Vagina (tissue), 2 donors: Measurements from ENCODE around the gene ZNF566. TPM values are rescaled to one million over a fixed set of nuclear protein-coding genes. Genes with fewer than 3 reads are reported as not detected.

Source experiments
- DNase-seq, 2 donors: peaks; one replicate each; pipeline ENCODE4 v3.0.0-alpha.2; 2017; ENCODE audit errors: extremely low spot score in 2 of 2
- H3K27ac ChIP-seq: fragments of 200-600 bp; sonication (generic); one replicate; pipeline ENCODE4 v1.5.1; 2019
- H3K27me3 ChIP-seq: fragments of 200-600 bp; sonication (generic); one replicate; pipeline ENCODE4 v1.5.1; 2019
- H3K36me3 ChIP-seq, 2 donors: fragments of 200-600 bp; sonication (generic); one replicate each; pipeline ENCODE4 v1.5.1; 2017 to 2019
- H3K4me1 ChIP-seq: fragments of 200-600 bp; sonication (generic); one replicate; pipeline ENCODE4 v1.5.1; 2019
- H3K4me3 ChIP-seq, 2 donors: fragments of 200-600 bp; sonication (generic); 1 replicate in 1 of 2; 2 replicates in 1 of 2; pipeline ENCODE4 v1.5.1; 2016 to 2019
- H3K9me3 ChIP-seq: fragments of 200-600 bp; sonication (generic); one replicate; pipeline ENCODE4 v1.5.1; 2019
- POLR2A ChIP-seq, 2 donors: fragments of 450-650 bp; IDR thresholded peaks; one replicate each; pipeline ENCODE4 v1.6.1; 2017; ENCODE audit warnings: antibody characterized with exemption in 2 of 2, mild to moderate bottlenecking in 2 of 2, moderate library complexity in 2 of 2
- POLR2AphosphoS5 ChIP-seq, 2 donors: sonication (generic); formaldehyde crosslinking; IDR thresholded peaks; one replicate each; pipeline ENCODE4 v1.9.0; 2017; ENCODE audit warnings: antibody characterized with exemption in 2 of 2, mild to moderate bottlenecking in 2 of 2, low read depth in 1 of 2; ENCODE audit not compliant: insufficient read depth in 1 of 2
- intact Hi-C: fragments of 100-400 bp; cut with DNase I; formaldehyde crosslinking; loops from one replicate; pipeline ENCODE4 v1.15.1; 2023
- total RNA-seq: library from RNA; depleted of rRNA; stranded (reverse); fragments of >200 nt; gene quantifications from one replicate; pipeline ENCODE4 v1.2.3, GENCODE V29; 2016
- TF ChIP-seq, protein P1 (sequence below), 3 experiments: fragments of 450-650 bp in 2 of 3; fragments of 200-600 bp in 1 of 3; sonication (generic) in 1 of 3; IDR thresholded peaks; one replicate each; pipeline ENCODE4 v1.5.1; 2017 to 2019; ENCODE audit warnings: antibody characterized with exemption in 3 of 3, mild to moderate bottlenecking in 2 of 3, moderate library complexity in 2 of 3

Gene ZNF566
- total RNA-seq, 1 donor from 2014 or later: 11.3 TPM

DNA sequence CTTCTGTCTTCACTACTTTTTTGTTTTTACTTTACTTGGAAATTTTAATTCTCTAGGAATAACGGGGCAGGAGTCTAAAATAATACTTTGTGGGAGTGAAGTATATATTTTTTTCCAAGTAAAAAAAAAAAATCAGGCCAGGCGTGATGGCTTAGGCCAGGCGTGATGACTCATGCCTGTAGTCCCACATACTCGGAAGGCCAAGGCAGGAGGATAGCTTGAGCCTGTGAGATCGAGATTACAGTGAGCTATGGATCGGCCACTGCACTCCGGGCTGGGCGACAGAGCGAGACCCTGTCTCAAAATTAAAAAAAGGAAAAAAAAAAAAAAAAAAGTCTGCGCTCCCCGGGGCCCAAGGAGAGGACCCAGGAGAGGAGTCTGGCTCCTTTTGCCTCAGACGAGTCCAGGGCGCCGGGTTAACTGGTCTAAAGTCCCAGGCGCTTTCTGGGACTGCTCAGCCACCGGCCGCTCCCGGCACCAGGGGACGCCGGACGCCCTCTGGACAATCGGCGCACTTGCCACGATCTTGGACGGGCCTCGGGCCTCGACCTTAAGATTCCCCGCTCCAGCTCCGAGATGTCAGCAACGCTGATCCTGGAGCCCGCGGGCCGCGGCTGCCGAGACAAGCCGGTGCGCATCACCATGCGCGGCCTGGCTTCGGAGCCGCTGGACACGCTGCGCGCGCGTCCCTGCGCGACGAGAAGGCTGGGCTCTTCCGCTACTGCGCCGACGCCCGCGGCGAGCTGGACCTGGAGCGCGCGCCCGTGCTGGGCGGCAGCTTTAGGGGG is 68.2 kb downstream of the ZNF566 start:
- Histone ChIP-seq H3K4me1 (peaks cover 10% of the 10 kb centered on the region), H3K27ac (peak overlapping the region; percentile 49), H3K36me3 (no peaks in the 10 kb centered on the region), H3K27me3 (no peaks in the 10 kb centered on the region), H3K9me3 (no peaks in the 10 kb centered on the region), H3K4me3 (peak overlapping the region; percentile 47 to 52)
- intact Hi-C loops: no loop called here
- DNase-seq: no peak
- TF ChIP-seq POLR2AphosphoS5 (IDR thresholded peaks at IDR 0.05; ENCODE audit: insufficient read depth in 1 of 2, low read depth in 1 of 2): no peak
- TF ChIP-seq POLR2A (IDR thresholded peaks at IDR 0.05): no peak
- TF ChIP-seq, protein P1, sequence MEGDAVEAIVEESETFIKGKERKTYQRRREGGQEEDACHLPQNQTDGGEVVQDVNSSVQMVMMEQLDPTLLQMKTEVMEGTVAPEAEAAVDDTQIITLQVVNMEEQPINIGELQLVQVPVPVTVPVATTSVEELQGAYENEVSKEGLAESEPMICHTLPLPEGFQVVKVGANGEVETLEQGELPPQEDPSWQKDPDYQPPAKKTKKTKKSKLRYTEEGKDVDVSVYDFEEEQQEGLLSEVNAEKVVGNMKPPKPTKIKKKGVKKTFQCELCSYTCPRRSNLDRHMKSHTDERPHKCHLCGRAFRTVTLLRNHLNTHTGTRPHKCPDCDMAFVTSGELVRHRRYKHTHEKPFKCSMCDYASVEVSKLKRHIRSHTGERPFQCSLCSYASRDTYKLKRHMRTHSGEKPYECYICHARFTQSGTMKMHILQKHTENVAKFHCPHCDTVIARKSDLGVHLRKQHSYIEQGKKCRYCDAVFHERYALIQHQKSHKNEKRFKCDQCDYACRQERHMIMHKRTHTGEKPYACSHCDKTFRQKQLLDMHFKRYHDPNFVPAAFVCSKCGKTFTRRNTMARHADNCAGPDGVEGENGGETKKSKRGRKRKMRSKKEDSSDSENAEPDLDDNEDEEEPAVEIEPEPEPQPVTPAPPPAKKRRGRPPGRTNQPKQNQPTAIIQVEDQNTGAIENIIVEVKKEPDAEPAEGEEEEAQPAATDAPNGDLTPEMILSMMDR (IDR thresholded peaks at IDR 0.05): no peak

DNA sequence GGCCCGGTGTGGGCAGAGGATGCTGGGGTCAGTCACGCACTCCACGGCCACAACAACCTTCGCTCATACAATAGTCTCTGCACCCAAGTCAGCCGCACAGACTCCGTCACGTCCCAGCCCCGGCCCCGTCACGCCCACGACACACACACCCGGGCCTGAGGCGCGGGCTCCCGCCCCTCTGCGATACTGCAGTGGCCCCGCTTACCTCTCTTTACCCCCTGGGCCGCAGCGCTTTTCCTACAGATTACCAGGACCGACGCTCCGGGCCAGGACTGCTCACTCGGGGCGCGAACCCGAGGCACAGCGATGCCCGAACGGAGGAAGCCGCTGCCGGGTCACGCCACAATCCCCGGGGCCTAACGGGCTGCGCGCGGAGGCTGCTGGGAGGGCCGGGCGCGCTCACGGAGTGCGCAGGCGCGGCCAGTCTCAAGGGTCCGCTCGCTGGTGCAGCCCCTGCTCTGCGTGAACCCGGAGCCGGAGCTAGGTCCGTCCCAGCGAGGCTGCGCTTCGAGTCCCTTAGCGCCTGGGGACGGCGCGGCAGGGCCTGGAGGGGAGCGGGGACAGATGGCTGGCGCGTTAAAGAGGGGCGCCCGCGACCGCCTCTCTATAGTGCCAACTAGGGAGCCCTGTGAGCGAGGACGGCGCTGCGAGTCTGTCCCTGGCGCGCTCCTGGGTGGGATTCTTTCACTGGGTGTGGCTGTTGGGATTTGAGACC is 70.9 kb downstream of the ZNF566 start, which contains the start of gene ZFP82:
TSS of gene ZFP82 (minus strand) at position 358 of the 715 bp plus-strand sequence. CDS start 8,855 bp downstream, outside the sequence.
- H3K4me3 ChIP-seq: peak within 1 kb of the TSS; percentile 77 to 82
- H3K36me3 ChIP-seq: no peaks in the 10 kb centered on the region
- H3K9me3 ChIP-seq: no peaks in the 10 kb centered on the region
- no peak for DNase-seq
- peaks cover 10% of the 10 kb centered on the region for H3K4me1 ChIP-seq
- TF ChIP-seq POLR2AphosphoS5 (IDR thresholded peaks at IDR 0.05; ENCODE audit: insufficient read depth in 1 of 2, low read depth in 1 of 2) (peak; percentile 75 to 80), POLR2A (IDR thresholded peaks at IDR 0.05) (peak in 1 of 2 donors; percentile 21)
- TF ChIP-seq, protein P1 (IDR thresholded peaks at IDR 0.05): no peak
- peak within 1 kb of the TSS; percentile 90 for H3K27ac ChIP-seq
- H3K27me3 ChIP-seq: no peaks in the 10 kb centered on the region
- intact Hi-C loops: loop anchor here (2.0 kb wide), 1 partner anchor 40 kb away; the partner anchor contains the start of gene ZFP14

DNA sequence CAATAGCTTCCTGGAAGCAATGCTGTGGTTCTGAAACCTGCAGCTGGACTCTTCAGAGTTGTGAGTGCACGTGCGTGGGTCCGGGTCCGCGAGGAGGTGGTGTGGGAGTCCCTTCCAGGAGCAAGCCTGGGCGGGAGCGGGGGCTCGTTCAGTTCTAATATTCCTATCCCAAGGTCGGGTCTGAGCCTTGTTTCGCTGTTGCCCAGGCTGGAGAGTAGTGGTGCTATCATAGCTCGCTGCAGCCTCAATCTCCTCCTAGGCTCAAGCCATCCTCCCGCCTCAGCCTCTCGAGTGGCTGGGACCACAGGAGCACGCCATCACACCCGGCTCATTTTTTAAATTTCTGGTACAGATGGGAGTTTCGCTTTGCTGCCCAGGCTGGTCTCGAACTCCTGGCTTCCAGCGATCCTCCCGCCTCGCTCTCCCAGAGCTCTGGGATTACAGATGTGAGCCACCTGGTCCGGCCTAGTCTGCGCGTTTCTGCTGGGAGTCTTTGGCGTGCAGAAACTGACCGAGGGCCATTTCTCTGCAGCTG is 71.5 kb downstream of the ZNF566 start:
- Histone ChIP-seq H3K4me3 (peak overlapping the region; percentile 77 to 82), H3K27me3 (no peaks in the 10 kb centered on the region), H3K27ac (peak overlapping the region; percentile 90), H3K9me3 (no peaks in the 10 kb centered on the region), H3K4me1 (peaks cover 10% of the 10 kb centered on the region), H3K36me3 (peaks cover 0 to 4% of the 10 kb centered on the region in 2 donors)
- DNase-seq: no peak
- intact Hi-C loops: loop anchor here (2.0 kb wide), 1 partner anchor 39 kb away; the partner anchor contains the start of gene ZFP14
- TF ChIP-seq POLR2A (IDR thresholded peaks at IDR 0.05): no peak
- TF ChIP-seq, protein P1 (IDR thresholded peaks at IDR 0.05): no peak

DNA sequence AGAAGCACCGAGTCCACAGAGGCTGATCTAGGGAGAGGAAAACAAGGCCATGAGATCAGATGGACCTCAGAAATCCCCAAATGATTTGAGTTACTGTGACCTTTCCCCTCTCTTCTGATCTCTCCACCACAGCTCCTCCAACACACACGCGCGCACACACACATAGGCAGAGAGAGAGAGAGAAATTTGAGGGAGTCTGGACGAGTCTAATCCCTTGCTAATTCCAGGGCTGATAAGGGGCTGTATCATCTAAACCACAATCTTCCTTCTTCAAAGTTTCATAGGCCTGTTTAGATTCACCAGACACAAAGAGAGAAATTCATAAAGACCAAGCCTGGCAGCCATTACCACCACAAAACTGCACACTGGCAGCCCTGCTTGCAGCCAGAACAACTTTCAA is 79.5 kb downstream of the ZNF566 start:
- no peak overlapping the region for H3K4me3 ChIP-seq
- intact Hi-C loops: no loop called here
- H3K27me3 ChIP-seq: no peaks in the 10 kb centered on the region
- no peak overlapping the region for H3K27ac ChIP-seq
- H3K9me3 ChIP-seq: no peaks in the 10 kb centered on the region
- no peak for DNase-seq
- H3K4me1 ChIP-seq: no peaks in the 10 kb centered on the region
- H3K36me3 ChIP-seq: peaks cover 2 to 64% of the 10 kb centered on the region in 2 donors
- TF ChIP-seq POLR2A (IDR thresholded peaks at IDR 0.05) (no peak), POLR2AphosphoS5 (IDR thresholded peaks at IDR 0.05; ENCODE audit: insufficient read depth in 1 of 2, low read depth in 1 of 2) (no peak)
- TF ChIP-seq, protein P1 (IDR thresholded peaks at IDR 0.05): no peak
